Measurements from ENCODE around the gene SLC39A11. TPM values are rescaled to one million over a fixed set of nuclear protein-coding genes. Genes with fewer than 3 reads are reported as not detected.

The SLC39A11 gene
- total RNA-seq, 1 donor from 2014 or later, result 4.9 TPM

- no peaks in the 10 kb centered on the region for H3K4me1 ChIP-seq
- no peaks in the 10 kb centered on the region for H3K9me3 ChIP-seq
- intact Hi-C loops (cut with DNase I), result no loop called here
- H3K36me3 ChIP-seq, result no peaks in the 10 kb centered on the region
- TF ChIP-seq CTCF (IDR thresholded peaks at IDR 0.05), result no peak
- H3K4me3 ChIP-seq, result no peak overlapping the region
- H3K27ac ChIP-seq, result no peak overlapping the region
- DNase-seq (ENCODE audit: low spot score in 2 of 2), result no peak
- H3K27me3 ChIP-seq, result no peaks in the 10 kb centered on the region
Observed at GRCh38 chr17:72631568-72631948, 460.9 kb downstream of the SLC39A11 start.

GRCh38 chr17:72624652-72625051, 467.8 kb downstream of the SLC39A11 start:
- no peak for DNase-seq (ENCODE audit: low spot score in 2 of 2)
- no peak overlapping the region for H3K27ac ChIP-seq
- no peaks in the 10 kb centered on the region for H3K36me3 ChIP-seq
- H3K9me3 ChIP-seq, result no peaks in the 10 kb centered on the region
- H3K27me3 ChIP-seq, result no peaks in the 10 kb centered on the region
- no peak for TF ChIP-seq CTCF (IDR thresholded peaks at IDR 0.05)
- no peak overlapping the region for H3K4me3 ChIP-seq
- intact Hi-C loops (cut with DNase I), result no loop called here
- H3K4me1 ChIP-seq, result no peaks in the 10 kb centered on the region

- intact Hi-C loops (cut with DNase I), result no loop called here
- Histone ChIP-seq H3K27ac (no peak overlapping the region), H3K4me1 (no peaks in the 10 kb centered on the region), H3K4me3 (no peak overlapping the region), H3K27me3 (no peaks in the 10 kb centered on the region), H3K9me3 (no peaks in the 10 kb centered on the region), H3K36me3 (no peaks in the 10 kb centered on the region)
- no peak for DNase-seq (ENCODE audit: low spot score in 2 of 2)
- TF ChIP-seq CTCF (IDR thresholded peaks at IDR 0.05), result no peak
Observed at GRCh38 chr17:72624226-72624625, 468.3 kb downstream of the SLC39A11 start.

DNA sequence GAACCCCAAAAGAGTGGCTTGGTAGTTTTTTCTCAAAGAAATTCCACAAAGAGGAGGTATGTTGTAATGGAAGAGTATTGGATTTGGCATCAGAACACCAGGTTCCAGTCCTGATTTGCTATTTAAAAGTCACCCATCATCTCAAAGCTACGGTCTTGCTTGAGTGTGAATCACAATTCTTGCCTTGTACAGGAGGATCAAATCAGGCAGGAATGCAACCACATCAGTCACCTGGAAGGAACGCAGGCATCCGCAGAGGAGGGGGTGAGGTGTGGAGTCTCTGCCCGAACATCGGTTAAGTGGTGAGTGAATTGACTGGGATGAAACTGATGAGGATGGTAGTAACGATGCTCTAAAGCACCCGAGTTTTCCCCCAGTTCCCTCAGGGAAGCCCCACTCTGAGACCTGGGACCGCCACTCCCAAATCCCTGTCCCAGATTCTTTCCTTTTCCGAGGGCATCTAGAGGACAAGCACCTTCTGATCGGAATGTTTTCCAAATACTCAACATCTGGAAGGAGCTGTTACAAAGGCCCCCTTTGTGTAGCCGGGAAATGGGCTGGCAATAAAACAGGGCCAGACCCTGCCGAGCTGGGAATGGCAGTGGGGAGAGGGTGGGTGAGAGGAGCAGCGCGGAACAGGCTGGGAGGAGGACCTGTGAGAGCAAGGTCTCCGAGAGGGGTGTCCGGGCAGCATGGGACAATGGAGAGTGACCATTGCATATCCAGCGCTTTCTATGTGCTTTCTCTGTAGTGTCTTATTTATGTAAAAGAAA, 469.6 kb downstream of the SLC39A11 start:
- Histone ChIP-seq H3K36me3 (no peaks in the 10 kb centered on the region), H3K4me3 (no peak overlapping the region), H3K9me3 (no peaks in the 10 kb centered on the region), H3K27me3 (no peaks in the 10 kb centered on the region), H3K27ac (no peak overlapping the region), H3K4me1 (no peaks in the 10 kb centered on the region)
- intact Hi-C loops (cut with DNase I), result no loop called here
- no peak for DNase-seq (ENCODE audit: low spot score in 2 of 2)
- TF ChIP-seq CTCF (IDR thresholded peaks at IDR 0.05), result no peak

DNA sequence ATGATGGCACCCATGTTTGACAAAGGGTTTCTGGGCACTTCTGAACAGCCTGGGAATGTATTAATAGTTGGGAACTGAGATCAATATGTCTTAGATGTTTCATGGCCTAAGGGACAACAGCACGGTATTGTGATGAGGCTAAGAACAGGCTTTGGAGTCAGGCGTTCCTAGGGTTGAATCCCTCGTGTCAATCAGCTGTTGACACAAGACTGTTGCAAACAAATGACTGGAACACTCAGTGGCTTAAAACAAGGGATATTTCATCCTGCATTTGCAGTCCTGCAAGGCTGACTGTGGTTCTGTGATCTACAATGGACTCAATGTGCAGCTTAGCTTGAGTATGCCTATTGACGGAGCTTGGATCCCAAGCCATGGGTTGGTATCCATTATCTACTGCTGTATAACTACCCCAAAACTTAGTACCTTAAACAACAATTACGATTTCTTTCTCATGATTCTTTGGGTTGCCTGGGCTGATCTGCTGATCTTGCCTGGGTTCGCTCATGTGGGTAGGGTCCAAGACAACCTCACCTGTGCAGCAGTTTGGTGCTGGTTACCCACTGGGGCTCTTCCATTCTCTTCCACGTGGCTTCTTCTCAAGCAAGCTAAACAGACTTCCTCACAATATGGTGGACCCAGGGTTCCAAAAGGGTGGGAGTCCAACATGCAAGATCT, 472.4 kb downstream of the SLC39A11 start:
- intact Hi-C loops (cut with DNase I), result no loop called here
- Histone ChIP-seq H3K36me3 (no peaks in the 10 kb centered on the region), H3K9me3 (no peaks in the 10 kb centered on the region), H3K4me3 (no peak overlapping the region), H3K4me1 (no peaks in the 10 kb centered on the region), H3K27me3 (no peaks in the 10 kb centered on the region), H3K27ac (no peak overlapping the region)
- no peak for TF ChIP-seq CTCF (IDR thresholded peaks at IDR 0.05)
- DNase-seq (ENCODE audit: low spot score in 2 of 2), result no peak
